Activated gamma-delta T cell treated with anti-CD3 and anti-CD28 coated beads, Interleukin-2, amount 50 U/mL, for 16 hours (primary cell): Measurements from ENCODE around the gene PALM.

Source experiments
- DNase-seq: peaks from one replicate; pipeline ENCODE4 v3.0.0-alpha.2; 2020; ENCODE audit warnings: low read depth

The PALM gene

DNA sequence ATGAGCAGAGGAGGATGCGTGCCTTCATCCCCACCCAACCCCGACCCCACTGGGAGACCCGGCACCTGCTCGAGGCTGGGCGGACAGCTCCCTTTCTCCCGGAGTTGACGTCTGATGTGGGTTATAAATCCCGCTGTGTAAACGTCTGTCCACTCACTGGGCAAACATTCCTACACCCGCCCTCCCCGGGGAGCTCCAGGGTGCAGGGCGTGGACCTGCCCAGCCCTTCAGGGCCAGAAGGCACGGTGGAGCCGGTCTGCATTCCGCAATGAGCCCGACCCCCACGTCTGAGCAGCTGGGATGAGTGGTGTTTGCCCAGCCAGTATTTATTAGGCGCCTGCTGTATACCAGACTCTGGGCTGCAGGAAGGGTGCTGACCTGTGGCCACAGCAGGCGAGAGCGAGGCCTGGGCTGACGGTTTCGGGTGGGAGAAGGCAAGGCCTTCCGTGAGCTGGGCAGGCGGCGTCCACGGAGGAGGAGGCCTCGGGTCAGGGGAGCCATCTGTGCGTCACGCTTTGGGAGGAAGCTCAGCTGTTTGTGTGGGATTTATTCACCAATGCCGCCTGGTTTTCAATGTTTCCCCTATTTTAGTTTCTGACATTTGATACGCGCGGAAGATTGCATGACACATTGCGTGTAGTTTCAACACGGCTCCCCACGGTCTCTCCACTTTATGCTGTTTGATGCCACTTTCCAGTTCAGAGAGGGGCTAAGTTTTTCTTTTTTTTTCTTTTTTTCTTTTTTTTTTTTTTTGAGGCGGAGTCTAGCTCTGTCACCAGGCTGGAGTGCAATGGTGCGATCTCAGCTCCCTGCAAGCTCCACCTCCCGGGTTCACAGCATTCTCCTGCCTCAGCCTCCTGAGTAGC is 44.1 kb downstream of the PALM start:
- no peak for DNase-seq

DNA sequence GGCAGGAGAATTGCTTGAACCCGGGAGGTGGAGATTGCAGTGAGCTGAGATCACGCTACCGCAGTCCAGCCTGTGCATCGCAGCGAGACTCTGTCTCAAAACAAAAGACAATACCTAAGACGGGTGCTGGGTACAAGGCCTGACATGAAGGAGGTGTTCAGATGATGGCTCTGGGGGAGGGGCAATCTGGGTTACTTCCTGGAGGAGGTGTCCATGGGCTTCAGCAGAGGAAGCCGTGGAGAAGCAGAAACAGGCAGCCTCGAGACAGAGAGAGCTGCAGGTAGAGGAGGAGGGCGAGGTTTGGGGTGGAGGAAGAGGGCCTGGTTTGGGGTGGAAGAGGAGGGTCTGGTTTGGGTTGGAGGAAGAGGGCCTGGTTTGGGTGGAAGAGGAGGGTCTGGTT is 45.8 kb downstream of the PALM start:
- DNase-seq, result no peak

DNA sequence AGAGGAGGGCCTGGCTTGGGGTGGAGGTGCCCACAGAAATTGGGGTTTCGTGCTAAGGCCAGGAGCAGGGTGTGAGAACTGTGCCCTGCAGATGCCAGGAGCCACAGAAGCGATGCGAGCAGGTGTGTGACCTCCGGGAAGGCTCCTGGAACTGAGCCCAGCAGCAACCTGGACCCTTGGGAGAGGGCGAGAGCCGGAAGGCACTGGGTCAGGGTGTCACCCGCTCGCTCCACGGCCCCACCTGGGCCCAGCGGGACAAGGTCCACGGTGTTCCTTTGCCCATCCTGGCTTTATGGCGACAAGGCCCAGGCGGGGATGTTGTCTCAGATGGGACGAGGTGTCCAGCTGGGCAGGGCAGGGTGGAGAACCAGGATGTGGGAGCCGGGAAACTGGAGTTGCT is 46.3 kb downstream of the PALM start:
- no peak for DNase-seq

DNA sequence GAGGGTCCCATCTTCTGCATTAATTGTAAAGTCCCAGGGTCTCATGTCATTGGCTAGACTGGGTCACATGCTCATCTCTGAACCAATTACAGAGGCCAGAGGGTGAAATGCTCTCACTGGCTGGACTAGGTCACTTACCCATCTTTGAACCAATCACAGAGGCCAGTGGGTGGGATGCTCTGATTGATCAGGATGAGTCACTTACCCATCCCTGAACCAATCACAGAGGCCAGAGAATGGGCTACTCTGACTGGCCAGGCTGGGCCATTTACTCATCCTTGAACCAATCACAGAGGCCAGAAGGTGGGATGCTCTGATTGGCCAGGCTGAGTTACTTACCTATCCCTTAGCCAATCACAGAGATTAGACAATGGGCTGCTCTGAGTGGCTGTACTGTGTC is 47.5 kb downstream of the PALM start:
- no peak for DNase-seq

DNA sequence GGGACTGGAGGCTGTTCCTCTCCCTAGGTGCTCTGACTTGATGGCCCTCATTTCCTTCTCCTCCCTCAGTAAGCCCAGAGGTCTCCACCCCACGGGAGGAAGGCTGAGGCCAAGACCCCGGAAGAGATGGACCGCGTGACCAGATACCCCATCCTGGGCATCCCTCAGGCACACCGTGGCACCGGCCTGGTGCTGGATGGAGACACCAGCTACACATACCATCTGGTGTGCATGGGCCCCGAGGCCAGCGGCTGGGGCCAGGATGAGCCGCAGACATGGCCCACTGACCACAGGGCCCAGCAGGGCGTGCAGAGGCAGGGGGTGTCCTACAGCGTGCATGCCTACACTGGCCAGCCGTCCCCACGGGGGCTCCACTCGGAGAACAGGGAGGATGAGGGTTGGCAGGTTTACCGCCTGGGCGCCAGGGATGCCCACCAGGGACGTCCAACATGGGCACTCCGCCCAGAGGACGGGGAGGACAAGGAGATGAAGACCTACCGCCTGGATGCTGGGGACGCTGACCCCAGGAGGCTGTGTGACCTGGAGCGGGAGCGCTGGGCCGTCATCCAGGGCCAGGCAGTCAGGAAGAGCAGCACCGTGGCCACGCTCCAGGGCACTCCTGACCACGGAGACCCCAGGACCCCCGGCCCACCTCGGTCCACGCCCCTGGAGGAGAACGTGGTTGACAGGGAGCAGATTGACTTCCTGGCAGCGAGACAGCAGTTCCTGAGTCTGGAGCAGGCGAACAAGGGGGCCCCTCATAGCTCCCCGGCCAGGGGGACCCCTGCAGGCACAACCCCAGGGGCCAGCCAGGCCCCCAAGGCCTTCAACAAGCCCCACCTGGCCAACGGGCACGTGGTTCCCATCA is 48.3 kb downstream of the PALM start:
- no peak for DNase-seq

DNA sequence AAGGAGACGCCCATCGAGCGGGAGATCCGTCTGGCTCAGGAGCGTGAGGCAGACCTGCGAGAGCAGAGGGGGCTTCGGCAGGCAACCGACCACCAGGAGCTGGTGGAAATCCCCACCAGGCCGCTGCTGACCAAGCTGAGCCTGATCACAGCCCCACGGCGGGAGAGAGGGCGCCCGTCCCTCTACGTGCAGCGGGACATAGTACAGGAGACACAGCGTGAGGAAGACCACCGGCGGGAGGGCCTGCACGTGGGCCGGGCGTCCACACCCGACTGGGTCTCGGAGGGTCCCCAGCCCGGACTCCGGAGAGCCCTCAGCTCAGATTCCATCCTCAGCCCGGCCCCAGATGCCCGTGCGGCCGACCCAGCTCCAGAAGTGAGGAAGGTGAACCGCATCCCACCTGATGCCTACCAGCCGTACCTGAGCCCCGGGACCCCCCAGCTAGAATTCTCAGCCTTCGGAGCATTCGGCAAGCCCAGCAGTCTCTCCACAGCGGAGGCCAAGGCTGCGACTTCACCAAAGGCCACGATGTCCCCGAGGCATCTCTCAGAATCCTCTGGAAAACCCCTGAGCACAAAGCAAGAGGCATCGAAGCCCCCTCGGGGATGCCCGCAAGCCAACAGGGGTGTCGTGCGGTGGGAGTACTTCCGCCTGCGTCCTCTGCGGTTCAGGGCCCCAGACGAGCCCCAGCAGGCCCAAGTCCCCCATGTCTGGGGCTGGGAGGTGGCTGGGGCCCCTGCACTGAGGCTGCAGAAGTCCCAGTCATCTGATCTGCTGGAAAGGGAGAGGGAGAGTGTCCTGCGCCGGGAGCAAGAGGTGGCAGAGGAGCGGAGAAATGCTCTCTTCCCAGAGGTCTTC is 49.3 kb downstream of the PALM start:
- no peak for DNase-seq

DNA sequence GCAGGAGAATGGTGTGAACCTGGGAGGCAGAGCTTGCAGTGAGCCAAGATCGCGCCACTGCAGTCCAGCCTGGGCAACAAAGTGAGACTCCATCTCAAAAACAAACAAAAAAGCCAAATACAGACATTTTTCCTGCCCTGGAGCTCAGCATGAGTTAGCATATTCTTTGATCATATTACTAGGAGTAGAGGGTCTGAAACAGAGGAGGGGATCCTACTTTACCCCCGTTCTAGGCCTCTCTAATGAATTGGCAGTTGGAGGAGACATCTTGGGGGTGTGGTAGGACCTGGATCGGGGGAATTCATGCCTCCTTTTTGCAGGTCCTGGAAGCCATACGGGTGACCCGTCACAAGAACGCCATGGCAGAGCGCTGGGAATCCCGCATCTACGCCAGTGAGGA is 54.4 kb downstream of the PALM start:
- DNase-seq, result no peak

DNA sequence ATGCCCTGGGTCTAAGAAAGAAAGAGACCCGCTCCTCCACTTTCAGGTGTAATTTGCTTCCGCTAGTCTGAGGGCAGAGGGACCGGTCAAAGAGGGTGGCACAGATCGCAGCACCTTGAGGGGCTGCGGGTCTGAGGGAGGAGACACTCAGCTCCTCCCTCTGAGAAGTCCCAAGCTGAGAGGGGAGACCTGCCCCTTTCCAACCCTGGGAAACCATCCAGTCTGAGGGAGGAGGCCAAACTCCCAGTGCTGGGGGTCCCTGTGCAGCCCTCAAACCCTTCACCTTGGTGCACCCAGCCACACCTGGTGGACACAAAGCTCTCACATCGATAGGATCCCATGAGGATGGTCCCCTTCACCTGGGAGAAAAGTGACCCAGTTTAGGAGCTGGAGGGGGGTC is 55.1 kb downstream of the PALM start:
- no peak for DNase-seq

DNA sequence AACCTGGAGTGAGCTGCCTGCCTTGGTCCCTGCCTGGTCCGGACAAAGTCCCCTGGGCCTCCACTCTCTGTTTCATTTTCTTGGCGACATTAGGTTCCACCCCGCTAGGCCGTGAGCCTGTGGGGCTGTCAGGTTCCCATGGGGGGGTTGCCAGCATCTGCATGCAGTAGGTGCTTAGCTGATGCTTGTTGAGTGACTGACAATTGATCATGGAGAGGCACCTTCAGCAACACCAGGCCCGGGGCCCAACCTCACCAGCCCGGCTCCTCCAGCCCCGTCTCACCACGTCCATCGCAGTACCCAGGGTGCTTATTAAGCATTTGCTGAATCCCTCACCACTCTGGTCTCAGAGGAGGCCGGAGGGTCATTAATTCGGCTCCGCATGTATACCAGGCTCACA is 55.6 kb downstream of the PALM start:
- DNase-seq, result no peak

DNA sequence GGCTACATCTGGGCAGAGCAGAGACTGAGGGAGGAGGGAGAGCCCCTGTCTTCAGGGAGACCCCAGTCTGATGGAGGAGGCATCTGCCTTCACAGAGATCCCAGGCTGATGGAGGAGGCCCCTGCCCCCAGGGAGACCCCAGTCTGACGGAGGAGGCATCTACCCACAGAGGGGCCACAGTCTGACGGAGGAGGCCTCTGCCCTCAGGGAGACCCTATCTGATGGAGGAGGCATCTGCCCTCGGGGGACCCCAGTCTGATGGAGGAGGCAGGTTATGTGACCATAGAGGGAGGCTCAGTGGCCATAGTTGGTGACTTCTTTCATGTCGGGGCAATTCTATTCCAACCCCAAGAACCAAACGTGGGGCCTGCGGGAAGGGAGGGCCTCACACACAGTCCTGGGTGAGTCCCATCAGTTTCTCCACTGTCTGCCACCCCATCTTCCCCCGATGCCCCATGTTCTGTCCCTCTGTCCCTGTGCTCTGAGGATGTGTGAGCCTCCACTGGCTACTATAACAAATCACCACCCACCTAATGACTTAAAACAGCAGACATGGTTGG is 56.5 kb downstream of the PALM start:
- DNase-seq, result no peak

DNA sequence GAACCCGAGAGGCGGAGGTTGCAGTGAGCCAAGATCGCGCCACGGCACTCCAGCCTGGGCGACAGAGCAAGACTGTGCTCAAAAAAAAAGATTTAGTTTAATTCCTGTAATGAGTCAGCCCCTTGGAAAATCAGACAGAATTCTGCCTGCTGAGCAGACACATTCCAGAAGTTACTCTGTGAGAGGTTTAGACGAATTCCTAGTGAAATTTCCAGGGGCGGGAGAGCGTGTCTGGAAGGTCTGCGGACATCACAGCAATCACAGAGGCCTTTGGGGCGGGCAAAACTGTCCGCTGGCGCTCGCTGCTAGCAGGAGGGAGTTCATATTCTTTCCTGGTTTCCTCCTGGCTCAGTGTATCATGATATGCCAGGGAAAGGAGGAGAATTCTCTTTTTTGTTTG is 59.7 kb downstream of the PALM start:
- no peak for DNase-seq

DNA sequence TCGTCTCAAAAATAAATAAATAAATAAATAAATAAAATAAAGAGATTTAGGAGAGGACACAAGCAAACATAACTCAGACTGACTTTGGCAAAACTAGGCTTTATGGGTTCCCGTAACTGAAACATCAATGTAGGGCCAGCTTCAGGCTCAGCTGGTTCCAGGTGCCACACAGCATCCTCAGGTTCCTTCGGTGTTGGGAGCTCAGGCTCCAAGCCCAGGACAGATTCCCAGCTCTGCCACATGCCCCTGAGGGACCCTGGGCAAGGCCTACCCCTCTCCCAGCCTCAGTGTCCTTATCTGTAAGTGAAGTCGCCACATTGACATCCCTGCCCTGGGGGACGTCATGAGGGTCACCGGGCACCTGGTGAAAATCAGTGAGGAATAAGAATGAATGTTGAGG is 60.9 kb downstream of the PALM start:
- no peak for DNase-seq

DNA sequence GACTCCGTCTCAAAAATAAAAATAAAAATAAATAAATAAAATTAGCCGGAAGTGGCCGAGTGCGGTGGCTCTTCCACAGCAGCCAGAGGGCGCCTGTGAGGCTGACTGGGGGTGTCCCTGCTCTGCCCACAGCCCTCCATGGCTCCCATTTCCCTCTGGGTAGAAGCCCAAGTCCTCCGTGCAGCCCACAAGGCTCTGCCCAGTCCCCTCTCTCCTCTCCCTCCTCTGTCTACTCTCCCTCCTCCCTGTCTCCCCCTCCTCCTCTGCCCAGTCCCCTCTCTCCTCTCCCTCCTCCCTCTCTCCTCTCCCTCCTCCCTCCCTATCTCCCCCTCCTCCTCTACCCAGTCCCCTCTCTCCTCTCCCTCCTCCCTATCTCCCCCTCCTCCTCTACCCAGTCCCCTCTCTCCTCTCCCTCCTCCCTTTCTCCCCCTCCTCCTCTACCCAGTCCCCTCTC is 62.6 kb downstream of the PALM start:
- DNase-seq, result no peak

DNA sequence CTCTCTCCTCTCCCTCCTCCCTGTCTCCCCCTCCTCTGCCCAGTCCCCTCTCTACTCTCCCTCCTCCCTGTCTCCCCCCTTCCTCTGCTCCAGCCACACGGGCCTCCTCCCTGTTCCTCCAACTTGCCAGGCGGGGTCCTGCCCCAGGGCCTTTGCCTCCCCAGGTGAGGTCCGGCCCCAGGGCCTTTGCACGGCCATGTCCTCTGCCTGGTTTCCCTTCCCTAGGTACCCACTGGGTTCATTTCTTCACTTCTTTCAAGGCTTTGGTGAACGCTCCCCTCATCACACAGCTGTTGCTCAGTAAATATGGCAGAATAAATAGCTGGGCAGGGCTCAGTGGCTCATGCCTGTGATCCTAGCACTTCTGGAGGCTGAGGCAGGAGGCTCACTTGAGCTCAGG is 63.3 kb downstream of the PALM start:
- DNase-seq, result no peak

DNA sequence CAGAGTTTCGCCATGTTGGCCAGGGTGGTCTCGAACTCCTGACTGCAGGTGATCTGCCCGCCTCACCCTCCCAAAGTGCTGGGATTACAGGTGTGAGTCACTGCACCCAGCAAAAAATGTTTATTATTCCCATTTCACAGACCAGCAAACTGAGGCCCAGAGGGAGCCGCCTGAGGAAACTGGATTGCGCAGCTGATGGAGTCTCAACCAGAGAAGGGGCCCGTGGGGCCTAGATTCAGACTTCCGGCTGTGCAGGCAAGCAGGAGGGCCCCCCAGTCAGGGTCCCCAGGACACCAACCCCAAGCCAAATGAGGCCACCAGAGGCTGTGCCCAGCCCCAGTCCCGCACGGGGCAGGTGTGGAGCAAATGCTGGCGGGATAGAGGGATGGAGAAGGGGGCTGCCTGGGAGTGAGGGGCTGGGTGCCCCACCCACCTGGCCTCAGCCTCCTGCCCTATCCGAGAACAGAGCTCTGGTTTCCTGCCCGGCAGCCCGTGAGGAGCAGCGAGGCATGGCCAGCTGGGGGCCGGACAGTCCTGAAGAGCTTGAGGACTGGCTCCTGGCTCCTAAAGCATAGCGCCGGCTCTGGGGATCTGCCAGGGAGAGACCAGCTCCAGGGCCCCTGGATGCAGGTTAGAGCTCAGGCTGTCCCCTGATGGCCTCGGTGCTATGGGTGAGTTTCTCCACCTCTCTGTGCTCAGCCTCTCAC is 64.1 kb downstream of the PALM start:
- no peak for DNase-seq

DNA sequence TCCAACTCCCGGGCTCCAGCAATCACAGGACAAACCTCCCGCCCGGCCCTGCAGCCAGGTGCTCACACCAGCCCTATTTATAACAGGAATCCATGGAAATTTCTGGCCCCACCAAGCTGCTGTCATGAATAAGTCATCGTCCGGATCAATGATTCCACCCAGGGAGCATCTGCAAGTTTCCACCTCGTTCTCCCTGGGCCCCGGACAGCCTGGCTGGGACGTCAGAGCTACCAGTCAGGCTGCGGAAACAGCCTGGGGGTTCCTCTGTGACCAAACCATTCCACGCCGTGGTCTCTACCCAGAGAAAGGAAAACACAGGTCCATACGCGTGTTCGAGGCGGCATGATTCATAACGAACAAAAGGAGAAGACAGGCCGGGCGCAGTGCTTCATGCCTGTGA is 67.8 kb downstream of the PALM start:
- no peak for DNase-seq

DNA sequence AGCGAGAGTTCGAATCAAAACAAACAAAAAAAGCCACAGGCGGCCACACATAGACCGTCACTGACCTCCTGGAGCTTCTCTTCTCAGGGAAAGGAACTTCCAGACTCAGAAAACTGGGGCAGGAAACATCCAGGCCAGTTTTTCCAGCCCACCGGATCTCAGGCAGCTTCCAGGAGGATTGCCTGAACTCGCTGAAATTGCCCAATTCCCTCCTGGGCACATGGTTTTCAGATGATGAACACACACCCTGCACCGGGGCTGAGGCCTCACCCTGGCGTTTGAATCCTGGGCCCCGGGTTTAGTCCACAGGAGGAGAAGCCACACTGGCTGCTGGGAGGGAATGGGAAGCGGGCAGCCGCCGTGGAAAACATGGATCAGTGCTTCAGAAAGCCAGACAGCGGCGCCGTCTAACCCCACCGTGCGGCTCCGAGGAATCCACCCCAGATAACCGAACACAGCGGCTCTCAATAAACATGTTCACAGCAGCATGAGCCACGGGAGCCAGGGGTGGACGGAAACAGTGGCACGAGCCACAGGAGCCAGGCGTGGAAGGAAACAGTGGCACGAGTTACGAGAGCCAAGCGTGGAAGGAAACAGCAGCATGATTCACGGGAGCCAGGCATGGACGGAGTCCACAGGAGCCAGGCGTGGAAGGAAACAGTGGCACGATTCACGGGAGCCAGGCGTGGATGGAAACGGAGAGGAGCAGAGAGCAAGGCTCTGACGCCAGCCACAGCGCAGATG is 70.3 kb downstream of the PALM start:
- no peak for DNase-seq

DNA sequence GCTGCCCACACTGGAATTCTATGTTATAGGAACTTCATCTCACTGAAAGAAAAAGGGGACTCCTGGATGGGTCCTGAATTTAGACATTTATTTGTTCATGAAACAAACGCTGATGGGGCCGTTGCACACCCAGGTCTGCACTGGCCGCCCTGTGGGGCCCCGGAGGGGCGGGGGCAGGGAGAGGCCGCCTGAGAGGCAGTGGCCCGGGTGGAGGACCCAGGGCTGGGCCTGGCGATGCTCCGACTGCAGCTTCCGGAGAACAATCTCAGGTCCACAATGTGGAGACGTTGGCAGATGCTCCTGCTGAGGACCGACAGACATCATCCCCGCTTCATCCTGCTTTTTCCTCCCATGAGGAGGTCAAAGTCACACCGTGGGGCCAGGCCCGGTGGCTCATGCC is 72.2 kb downstream of the PALM start:
- DNase-seq, result no peak

DNA sequence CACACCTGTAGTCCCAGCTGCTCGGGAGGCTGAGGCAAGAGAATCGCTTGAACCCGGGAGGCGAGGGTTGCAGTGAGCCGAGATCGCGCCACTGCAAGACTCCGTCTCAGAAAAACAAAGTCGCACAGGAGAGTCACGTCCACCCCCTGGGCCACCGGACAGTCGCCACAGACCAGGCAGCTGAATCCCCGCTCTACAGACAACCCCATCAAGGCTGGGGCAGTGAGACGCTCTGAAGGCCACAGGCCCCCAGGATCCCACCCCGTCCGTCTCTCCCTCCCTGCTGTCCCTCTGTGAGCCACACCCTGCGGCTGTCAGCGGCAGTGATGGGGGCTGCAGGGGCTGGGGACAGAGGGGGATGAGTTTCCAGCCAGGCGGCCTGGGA is 73.1 kb downstream of the PALM start:
- DNase-seq, result no peak

DNA sequence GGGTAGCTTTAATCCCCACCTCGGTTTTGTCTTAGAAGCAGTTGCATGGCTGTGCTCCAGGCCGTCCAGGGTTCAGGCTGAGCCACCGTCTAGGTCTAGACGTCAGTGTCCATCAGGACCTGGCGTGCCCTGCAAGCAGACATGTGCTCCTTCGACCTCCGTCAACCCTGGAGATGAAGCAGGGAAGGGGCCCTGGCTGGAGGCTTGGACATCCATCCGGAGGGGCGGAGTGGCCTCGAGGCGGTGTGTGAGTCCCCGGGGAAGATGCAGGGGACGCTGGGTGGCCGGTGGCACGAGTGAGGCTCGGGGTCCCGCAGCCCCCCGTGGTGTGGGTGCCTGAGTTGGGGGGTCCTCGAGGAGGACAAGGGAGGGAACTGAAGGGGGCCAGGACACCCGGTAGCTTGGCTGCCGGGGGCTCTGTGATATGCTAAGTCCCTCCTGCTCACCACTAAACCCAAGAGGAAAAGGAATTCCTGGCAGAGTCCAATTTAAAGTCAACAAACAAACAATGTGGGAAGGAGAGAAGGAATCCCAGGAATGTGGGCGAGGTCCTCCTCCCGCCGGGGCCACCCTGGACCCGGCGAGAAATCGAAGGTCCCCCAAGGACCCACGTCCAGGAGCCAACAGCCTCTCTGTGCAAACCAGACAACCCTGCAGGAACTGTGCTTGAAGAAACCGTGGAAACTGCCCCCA is 73.6 kb downstream of the PALM start:
- no peak for DNase-seq
